ENCODE results near the gene ACAD8.

GRCh38 chr11:134260503-134260902, 7.1 kb downstream of the ACAD8 start:
- TF ChIP-seq POLR2A (IDR thresholded peaks at IDR 0.05; ENCODE audit: low read depth, low read length), result no peak
- no peak for TF ChIP-seq POLR2AphosphoS5 (IDR thresholded peaks at IDR 0.05; ENCODE audit: low read depth, low read length)
